Stimulated activated CD4-positive, alpha-beta T cell treated with anti-CD3 and anti-CD28 coated beads, Interleukin-4, amount 100 ng/mL, for 4 hours (primary cell): ENCODE data around the gene CPA5.
"Not testable (repeated sequence)": the region's sequence is repeated elsewhere in the genome, so short reads cannot be mapped to it uniquely, and the experiment has no call there.

Experiments used
- DNase-seq, 2 experiments: peaks; one replicate each; pipeline ENCODE4 v3.0.0-alpha.2; 2020

CPA5 gene

GRCh38 chr7:130344271-130344866 is at the start of gene CPA5:
Gene CPA5, plus strand, starts transcription at chr7:130344816. Its CDS starts 1,670 bp downstream, at chr7:130346486.
- no peak for DNase-seq

- no peak for DNase-seq
Observed at GRCh38 chr7:130296221-130296951, 48.2 kb upstream of the CPA5 start.

- no peak for DNase-seq
Observed at GRCh38 chr7:130297628-130298543, 46.7 kb upstream of the CPA5 start.

- no peak for DNase-seq
Observed at GRCh38 chr7:130298544-130299326, 45.9 kb upstream of the CPA5 start.

- no peak for DNase-seq
Observed at GRCh38 chr7:130299866-130300265, 44.8 kb upstream of the CPA5 start.

- no peak for DNase-seq
Observed at GRCh38 chr7:130301501-130302020, 43.1 kb upstream of the CPA5 start.

- DNase-seq = no peak
Observed at GRCh38 chr7:130302649-130303048, 42.0 kb upstream of the CPA5 start.

- no peak for DNase-seq
Observed at GRCh38 chr7:130303127-130303526, 41.5 kb upstream of the CPA5 start.

GRCh38 chr7:130303551-130303950 is 41.1 kb upstream of the CPA5 start:
- no peak for DNase-seq

GRCh38 chr7:130303982-130304381 is 40.6 kb upstream of the CPA5 start:
- no peak for DNase-seq

GRCh38 chr7:130304878-130305277 is 39.7 kb upstream of the CPA5 start:
- no peak for DNase-seq

GRCh38 chr7:130305433-130306042 is 39.1 kb upstream of the CPA5 start:
- DNase-seq = no peak

- no peak for DNase-seq
Observed at GRCh38 chr7:130309986-130310385, 34.6 kb upstream of the CPA5 start.

GRCh38 chr7:130314305-130314704 is 30.3 kb upstream of the CPA5 start:
- DNase-seq = no peak

- no peak for DNase-seq
Observed at GRCh38 chr7:130319541-130319940, 25.1 kb upstream of the CPA5 start.

- DNase-seq = not testable (repeated sequence)
Observed at GRCh38 chr7:130321542-130322229, 22.9 kb upstream of the CPA5 start.

- no peak for DNase-seq
Observed at GRCh38 chr7:130322615-130323014, 22.0 kb upstream of the CPA5 start.

GRCh38 chr7:130324306-130324943 is 20.2 kb upstream of the CPA5 start:
- no peak for DNase-seq

GRCh38 chr7:130329681-130330080 is 14.9 kb upstream of the CPA5 start:
- no peak for DNase-seq

- no peak for DNase-seq
Observed at GRCh38 chr7:130332259-130333053, 12.2 kb upstream of the CPA5 start.
